ENCODE measurements around the gene NALF2.

Gene NALF2

GRCh38 chrX:69505772-69506616, 1.9 kb downstream of the NALF2 start:
- Histone ChIP-seq H3K4me3 (ENCODE audit: low read length) (no peak overlapping the region), H3K4me1 (ENCODE audit: control insufficient read depth, insufficient read depth, low read length) (no peaks in the 10 kb centered on the region), H3K9me3 (ENCODE audit: control insufficient read depth, low read length) (peaks cover 17% of the 10 kb centered on the region), H3K9ac (ENCODE audit: low read length) (no peak overlapping the region), H3K27me3 (replicated peaks; ENCODE audit: control insufficient read depth, insufficient read depth, low read length) (peaks cover 51% of the 10 kb centered on the region), H3K36me3 (ENCODE audit: control insufficient read depth, insufficient read depth, low read length, severe bottlenecking) (no peaks in the 10 kb centered on the region)
- no peak for DNase-seq (ENCODE audit: low read depth)

DNA sequence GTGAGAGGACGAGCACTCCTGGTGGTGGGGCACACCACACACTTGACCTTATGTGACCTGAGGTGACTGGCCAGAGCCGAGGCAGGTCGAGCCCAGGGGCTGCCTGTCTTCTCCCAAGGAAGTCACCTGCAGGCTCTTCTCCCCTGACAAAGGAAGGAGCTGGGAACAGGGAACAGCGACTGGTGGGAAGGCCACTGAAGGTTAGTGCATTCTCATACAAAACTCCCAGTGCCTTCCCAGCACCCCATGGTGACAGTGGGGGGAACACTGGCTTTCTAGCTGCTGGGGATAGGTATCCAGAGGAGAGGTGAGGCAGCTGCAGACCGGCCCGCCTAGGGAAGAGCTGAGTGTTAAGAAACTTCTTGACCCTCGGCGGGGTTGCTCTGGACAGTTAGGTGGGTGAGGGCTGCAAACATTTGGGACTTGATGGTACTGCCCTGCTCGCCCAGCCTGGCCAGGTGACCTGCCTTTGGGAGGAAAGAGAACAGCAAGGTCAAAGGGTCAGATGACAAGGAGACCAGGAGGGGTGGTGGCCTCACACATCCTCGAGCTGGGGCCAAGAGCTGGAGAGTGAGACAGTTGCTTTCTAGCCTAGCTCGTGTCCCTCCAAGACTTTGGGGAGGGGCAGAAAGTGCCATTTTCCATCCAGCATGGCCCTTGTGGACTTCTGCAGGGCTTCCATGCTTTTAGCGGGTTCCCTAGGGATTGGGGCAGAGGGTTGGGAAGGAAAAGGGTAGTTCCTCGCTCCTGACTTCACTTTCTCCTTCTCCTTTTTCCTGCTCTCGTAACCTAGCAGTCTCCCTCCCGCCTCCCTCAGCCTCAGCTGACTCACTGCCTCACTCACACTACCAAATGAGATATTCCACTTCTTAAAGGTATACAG, 2.7 kb downstream of the NALF2 start:
- Histone ChIP-seq H3K36me3 (ENCODE audit: control insufficient read depth, insufficient read depth, low read length, severe bottlenecking) (no peaks in the 10 kb centered on the region), H3K4me3 (ENCODE audit: low read length) (no peak overlapping the region)

DNA sequence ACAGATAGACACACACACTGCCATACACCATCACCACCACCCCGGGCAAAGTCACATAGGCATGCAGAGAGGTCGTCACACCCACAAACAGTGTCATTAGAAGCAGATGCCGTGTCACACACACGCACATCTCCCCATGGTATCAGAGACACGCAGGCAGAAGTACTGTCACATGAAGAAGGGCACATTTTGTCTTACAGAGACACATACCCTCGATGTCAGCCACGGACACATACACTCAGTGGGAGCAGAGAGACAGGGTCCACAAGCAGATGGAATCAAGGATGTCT, 3.3 kb downstream of the NALF2 start:
- no peak overlapping the region for H3K9ac ChIP-seq (ENCODE audit: low read length)
- H3K4me3 ChIP-seq (ENCODE audit: low read length) = no peak overlapping the region
- H3K9me3 ChIP-seq (ENCODE audit: control insufficient read depth, low read length) = peaks cover 11% of the 10 kb centered on the region
- H3K4me1 ChIP-seq (ENCODE audit: control insufficient read depth, insufficient read depth, low read length) = no peaks in the 10 kb centered on the region
- no peaks in the 10 kb centered on the region for H3K36me3 ChIP-seq (ENCODE audit: control insufficient read depth, insufficient read depth, low read length, severe bottlenecking)
- H3K27me3 ChIP-seq (replicated peaks; ENCODE audit: control insufficient read depth, insufficient read depth, low read length) = peaks cover 50% of the 10 kb centered on the region
- no peak for DNase-seq (ENCODE audit: low read depth)

More for the DNA sequence above, 2.7 kb downstream of the NALF2 start:
- Histone ChIP-seq H3K9ac (ENCODE audit: low read length) (no peak overlapping the region), H3K27me3 (replicated peaks; ENCODE audit: control insufficient read depth, insufficient read depth, low read length) (peaks cover 51% of the 10 kb centered on the region), H3K4me1 (ENCODE audit: control insufficient read depth, insufficient read depth, low read length) (no peaks in the 10 kb centered on the region), H3K9me3 (ENCODE audit: control insufficient read depth, low read length) (peaks cover 11% of the 10 kb centered on the region)
- DNase-seq (ENCODE audit: low read depth) = no peak

DNA sequence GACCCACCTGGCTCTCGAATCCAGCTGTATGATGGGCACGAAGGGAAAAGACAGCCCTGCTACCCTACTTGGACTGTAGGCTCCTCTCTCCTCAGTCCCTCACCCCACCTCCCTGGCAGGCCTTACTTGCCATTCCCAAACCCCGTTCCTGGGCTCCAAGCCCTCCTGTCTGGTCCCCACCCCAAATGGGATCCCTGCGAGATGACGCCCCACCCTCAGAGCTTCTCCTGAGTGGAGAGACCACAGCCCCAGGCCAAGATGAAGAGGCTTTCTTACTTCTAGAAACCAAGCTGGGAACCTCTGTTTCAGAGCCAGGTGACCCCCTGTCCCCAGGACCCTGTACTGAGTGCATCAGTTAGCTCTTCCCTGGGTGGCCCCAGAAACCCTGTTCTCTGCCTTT, 4.5 kb downstream of the NALF2 start:
- peaks cover 11% of the 10 kb centered on the region for H3K9me3 ChIP-seq (ENCODE audit: control insufficient read depth, low read length)
- H3K4me1 ChIP-seq (ENCODE audit: control insufficient read depth, insufficient read depth, low read length) = no peaks in the 10 kb centered on the region
- no peak for DNase-seq (ENCODE audit: low read depth)
- H3K9ac ChIP-seq (ENCODE audit: low read length) = no peak overlapping the region
- peaks cover 60% of the 10 kb centered on the region for H3K27me3 ChIP-seq (replicated peaks; ENCODE audit: control insufficient read depth, insufficient read depth, low read length)
- H3K4me3 ChIP-seq (ENCODE audit: low read length) = no peak overlapping the region
- no peaks in the 10 kb centered on the region for H3K36me3 ChIP-seq (ENCODE audit: control insufficient read depth, insufficient read depth, low read length, severe bottlenecking)

- H3K36me3 ChIP-seq (ENCODE audit: control insufficient read depth, insufficient read depth, low read length, severe bottlenecking) = no peaks in the 10 kb centered on the region
- H3K9ac ChIP-seq (ENCODE audit: low read length) = no peak overlapping the region
- no peak overlapping the region for H3K4me3 ChIP-seq (ENCODE audit: low read length)
- no peaks in the 10 kb centered on the region for H3K4me1 ChIP-seq (ENCODE audit: control insufficient read depth, insufficient read depth, low read length)
- peaks cover 73% of the 10 kb centered on the region for H3K27me3 ChIP-seq (replicated peaks; ENCODE audit: control insufficient read depth, insufficient read depth, low read length)
- DNase-seq (ENCODE audit: low read depth) = no peak
- H3K9me3 ChIP-seq (ENCODE audit: control insufficient read depth, low read length) = peaks cover 18% of the 10 kb centered on the region
Measured at GRCh38 chrX:69510137-69510715, 6.1 kb downstream of the NALF2 start.

DNA sequence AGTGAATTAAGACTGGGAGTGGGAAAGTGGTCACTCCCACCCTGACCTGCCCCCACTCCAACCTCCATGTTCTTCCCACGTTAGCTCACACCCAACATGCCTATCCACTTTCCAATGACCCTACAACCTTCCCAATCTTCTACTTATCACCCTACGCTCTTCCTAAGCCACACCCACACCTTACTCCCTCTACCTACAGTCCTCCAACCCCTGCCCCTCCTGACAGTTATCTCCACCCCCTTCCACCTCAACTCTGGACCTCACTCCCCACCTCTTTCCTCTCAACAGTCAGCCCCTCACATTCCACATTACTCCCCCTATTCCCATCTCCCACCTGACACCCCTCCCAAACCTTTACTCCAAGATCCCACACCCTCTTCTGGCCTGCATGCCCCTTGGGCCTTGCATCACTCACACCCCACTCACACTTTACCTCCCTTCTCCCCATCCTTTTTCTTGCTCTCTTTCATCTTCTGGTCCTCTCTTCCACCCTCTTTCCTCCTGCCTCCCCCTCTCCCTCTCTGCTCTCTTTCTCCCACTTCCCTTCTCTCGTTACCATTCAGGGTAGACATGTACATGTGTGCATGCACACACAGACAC, 6.9 kb downstream of the NALF2 start:
- peaks cover 22% of the 10 kb centered on the region for H3K9me3 ChIP-seq (ENCODE audit: control insufficient read depth, low read length)
- H3K9ac ChIP-seq (ENCODE audit: low read length) = no peak overlapping the region
- H3K27me3 ChIP-seq (replicated peaks; ENCODE audit: control insufficient read depth, insufficient read depth, low read length) = peaks cover 80% of the 10 kb centered on the region
- H3K4me3 ChIP-seq (ENCODE audit: low read length) = no peak overlapping the region
- no peak for DNase-seq (ENCODE audit: low read depth)
- H3K4me1 ChIP-seq (ENCODE audit: control insufficient read depth, insufficient read depth, low read length) = no peaks in the 10 kb centered on the region
- no peaks in the 10 kb centered on the region for H3K36me3 ChIP-seq (ENCODE audit: control insufficient read depth, insufficient read depth, low read length, severe bottlenecking)

DNA sequence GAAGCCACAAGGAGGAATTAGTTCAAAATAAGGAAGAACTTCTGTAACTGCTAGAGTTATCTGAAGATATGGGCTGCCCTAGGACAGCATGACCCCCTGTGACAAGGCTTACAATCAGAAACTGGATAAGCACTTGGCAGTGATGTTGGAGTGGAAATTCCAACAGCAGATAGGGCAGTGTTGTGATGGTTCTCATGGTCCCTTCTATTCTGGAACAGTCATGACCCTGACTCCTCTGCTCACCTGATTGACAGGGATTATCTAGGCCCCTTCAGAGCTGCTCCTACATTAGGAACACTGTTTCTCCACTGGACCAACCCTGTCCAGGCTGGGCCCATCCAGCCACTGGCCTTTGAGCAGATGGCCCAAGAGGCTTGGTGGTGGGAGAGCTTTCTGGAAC, 17.9 kb downstream of the NALF2 start:
- peaks cover 74% of the 10 kb centered on the region for H3K27me3 ChIP-seq (replicated peaks; ENCODE audit: control insufficient read depth, insufficient read depth, low read length)
- DNase-seq (ENCODE audit: low read depth) = no peak
- no peak overlapping the region for H3K4me3 ChIP-seq (ENCODE audit: low read length)
- H3K9ac ChIP-seq (ENCODE audit: low read length) = no peak overlapping the region
- no peaks in the 10 kb centered on the region for H3K4me1 ChIP-seq (ENCODE audit: control insufficient read depth, insufficient read depth, low read length)
- no peaks in the 10 kb centered on the region for H3K36me3 ChIP-seq (ENCODE audit: control insufficient read depth, insufficient read depth, low read length, severe bottlenecking)
- peaks cover 18% of the 10 kb centered on the region for H3K9me3 ChIP-seq (ENCODE audit: control insufficient read depth, low read length)

- Histone ChIP-seq H3K9me3 (ENCODE audit: control insufficient read depth, low read length) (peaks cover 18% of the 10 kb centered on the region), H3K36me3 (ENCODE audit: control insufficient read depth, insufficient read depth, low read length, severe bottlenecking) (no peaks in the 10 kb centered on the region), H3K9ac (ENCODE audit: low read length) (no peak overlapping the region), H3K4me3 (ENCODE audit: low read length) (no peak overlapping the region), H3K4me1 (ENCODE audit: control insufficient read depth, insufficient read depth, low read length) (no peaks in the 10 kb centered on the region), H3K27me3 (replicated peaks; ENCODE audit: control insufficient read depth, insufficient read depth, low read length) (peaks cover 77% of the 10 kb centered on the region)
- no peak for DNase-seq (ENCODE audit: low read depth)
Measured at GRCh38 chrX:69523314-69523713, 19.2 kb downstream of the NALF2 start.

- Histone ChIP-seq H3K4me1 (ENCODE audit: control insufficient read depth, insufficient read depth, low read length) (no peaks in the 10 kb centered on the region), H3K36me3 (ENCODE audit: control insufficient read depth, insufficient read depth, low read length, severe bottlenecking) (no peaks in the 10 kb centered on the region), H3K27me3 (replicated peaks; ENCODE audit: control insufficient read depth, insufficient read depth, low read length) (peaks cover 84% of the 10 kb centered on the region), H3K9me3 (ENCODE audit: control insufficient read depth, low read length) (peaks cover 13% of the 10 kb centered on the region), H3K9ac (ENCODE audit: low read length) (no peak overlapping the region), H3K4me3 (ENCODE audit: low read length) (no peak overlapping the region)
- DNase-seq (ENCODE audit: low read depth) = no peak
Measured at GRCh38 chrX:69524781-69525363, 20.7 kb downstream of the NALF2 start.

- Histone ChIP-seq H3K4me1 (ENCODE audit: control insufficient read depth, insufficient read depth, low read length) (no peaks in the 10 kb centered on the region), H3K4me3 (ENCODE audit: low read length) (no peak overlapping the region), H3K36me3 (ENCODE audit: control insufficient read depth, insufficient read depth, low read length, severe bottlenecking) (no peaks in the 10 kb centered on the region), H3K27me3 (replicated peaks; ENCODE audit: control insufficient read depth, insufficient read depth, low read length) (peaks cover 59% of the 10 kb centered on the region), H3K9ac (ENCODE audit: low read length) (no peak overlapping the region), H3K9me3 (ENCODE audit: control insufficient read depth, low read length) (peaks cover 16% of the 10 kb centered on the region)
- DNase-seq (ENCODE audit: low read depth) = no peak
Measured at GRCh38 chrX:69530306-69530705, 26.2 kb downstream of the NALF2 start.

Data from adipocyte (in vitro differentiated cells).